Activated naive CD4-positive, alpha-beta T cell treated with anti-CD3 and anti-CD28 coated beads, Interleukin-2, amount 50 U/mL, for 24 hours (primary cell): ENCODE data around the gene PTPRS.
"Not testable (repeated sequence)": the region's sequence is repeated elsewhere in the genome, so short reads cannot be mapped to it uniquely, and the experiment has no call there.

ENCODE experiments used
- H3K27ac Mint-ChIP-seq: one replicate; pipeline ENCODE4 v1.8.0; 2021; ENCODE audit warnings: mild to moderate bottlenecking, mixed read lengths
- H3K27me3 Mint-ChIP-seq: one replicate; pipeline ENCODE4 v1.8.0; 2021; ENCODE audit warnings: mixed read lengths
- H3K36me3 Mint-ChIP-seq: one replicate; pipeline ENCODE4 v1.8.0; 2021; ENCODE audit warnings: mixed read lengths
- H3K4me1 Mint-ChIP-seq: one replicate; pipeline ENCODE4 v1.8.0; 2021; ENCODE audit warnings: mixed read lengths
- H3K4me3 Mint-ChIP-seq: one replicate; pipeline ENCODE4 v1.8.0; 2021; ENCODE audit warnings: mild to moderate bottlenecking, mixed read lengths
- H3K9me3 Mint-ChIP-seq: one replicate; pipeline ENCODE4 v1.8.0; 2021; ENCODE audit warnings: mixed read lengths

The PTPRS gene

DNA sequence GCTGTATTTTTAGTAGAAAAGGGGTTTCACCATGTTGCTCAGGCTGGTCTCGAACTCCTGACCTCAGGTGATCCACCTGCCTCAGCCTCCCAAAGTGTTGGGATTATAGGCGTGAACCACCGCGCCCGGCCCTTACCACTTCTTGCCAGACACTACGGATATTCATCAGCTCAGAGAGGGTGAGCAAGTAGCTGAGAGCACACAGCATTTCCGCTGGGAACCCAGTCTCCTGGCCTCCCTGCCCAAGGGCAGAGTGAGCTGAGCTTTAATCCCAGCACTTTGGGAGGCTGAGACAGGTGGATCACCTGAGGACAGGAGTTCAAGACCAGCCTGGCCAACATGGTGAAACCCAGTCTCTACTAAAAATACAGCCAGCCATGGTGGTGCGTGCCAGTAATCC is 12.2 kb downstream of the PTPRS start:
- H3K4me1 Mint-ChIP-seq, H3K9me3 Mint-ChIP-seq, H3K4me3 Mint-ChIP-seq, H3K36me3 Mint-ChIP-seq, H3K27ac Mint-ChIP-seq: not testable (repeated sequence)
- peaks cover 11% of the 10 kb centered on the region for H3K27me3 Mint-ChIP-seq

DNA sequence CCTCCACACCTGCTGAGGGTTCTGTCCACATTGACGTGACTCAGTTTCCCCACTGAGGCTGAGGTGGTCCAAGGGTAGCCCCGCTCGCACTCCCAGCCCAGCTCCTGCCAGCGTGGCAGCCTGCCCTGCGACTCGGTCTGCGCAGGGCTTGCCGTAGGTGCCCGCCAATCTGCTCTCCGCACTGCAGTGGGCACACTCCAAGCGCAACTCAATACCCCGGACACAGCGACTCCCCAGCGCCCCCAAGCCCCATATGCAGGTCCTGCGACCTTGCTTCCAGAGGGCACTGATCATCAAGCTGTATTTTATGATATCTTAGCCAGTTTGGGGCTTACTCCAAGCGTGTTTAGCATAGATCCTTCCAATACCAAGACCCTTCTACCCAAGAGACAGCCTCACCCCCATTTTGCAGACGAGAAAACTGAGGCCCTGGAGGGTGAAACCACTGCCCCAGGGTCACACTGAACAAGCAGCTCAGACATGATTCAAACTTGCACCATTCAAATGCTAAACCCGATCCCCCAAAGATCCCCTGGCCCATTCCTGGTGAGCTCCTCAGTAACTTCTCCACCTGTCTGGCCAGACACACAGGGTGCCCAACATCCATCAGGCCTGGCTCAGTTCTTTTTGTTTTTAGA is 13.5 kb downstream of the PTPRS start:
- H3K27me3 Mint-ChIP-seq: peaks cover 17% of the 10 kb centered on the region
- H3K9me3 Mint-ChIP-seq: no peaks in the 10 kb centered on the region
- H3K36me3 Mint-ChIP-seq: no peaks in the 10 kb centered on the region
- H3K27ac Mint-ChIP-seq: no peak overlapping the region
- no peaks in the 10 kb centered on the region for H3K4me1 Mint-ChIP-seq
- no peak overlapping the region for H3K4me3 Mint-ChIP-seq

DNA sequence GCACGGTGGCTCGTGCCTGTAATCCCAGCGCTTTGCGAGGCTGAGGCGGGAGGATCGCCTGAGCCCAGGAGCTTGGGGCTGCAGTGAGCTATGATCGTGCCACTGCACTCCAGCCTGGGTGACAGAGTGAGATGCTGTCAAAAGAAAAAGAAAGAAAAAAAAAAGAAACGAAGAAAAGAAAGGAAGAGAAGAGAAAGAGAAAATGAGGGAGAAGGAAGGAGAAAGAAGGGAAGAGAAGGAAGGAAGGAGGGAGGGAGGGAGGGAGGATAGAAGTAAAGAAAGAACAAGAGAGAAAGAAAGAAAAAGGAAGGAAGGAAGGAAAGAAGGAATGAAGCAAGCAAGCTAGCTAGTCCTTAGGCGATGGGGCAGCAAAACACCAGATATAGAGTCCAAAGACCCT is 14.1 kb downstream of the PTPRS start:
- Mint-ChIP-seq H3K9me3 (no peaks in the 10 kb centered on the region), H3K36me3 (no peaks in the 10 kb centered on the region), H3K27me3 (peaks cover 19% of the 10 kb centered on the region), H3K4me1 (peaks cover under 1% of the 10 kb centered on the region), H3K4me3 (no peak overlapping the region), H3K27ac (no peak overlapping the region)

DNA sequence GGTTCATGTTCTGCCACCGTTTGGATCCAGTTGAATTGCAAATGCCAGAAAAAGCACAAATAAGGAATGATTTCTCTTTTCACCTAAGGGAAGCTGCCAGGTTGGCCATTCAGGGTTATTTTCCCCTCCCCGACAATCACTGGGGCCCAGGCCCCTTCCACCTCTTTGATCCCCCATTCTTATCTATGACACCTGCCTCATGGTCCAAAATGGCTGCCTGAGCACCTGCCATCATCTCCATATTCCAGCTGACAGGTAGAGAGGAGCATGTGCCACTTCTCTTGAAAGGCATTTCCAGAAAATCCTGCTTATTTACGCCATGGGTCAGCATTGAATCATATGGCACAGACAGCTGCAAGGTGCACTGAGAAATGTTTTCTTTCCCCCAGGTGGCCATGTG is 15.7 kb downstream of the PTPRS start:
- H3K27me3 Mint-ChIP-seq: peaks cover 22% of the 10 kb centered on the region
- no peak overlapping the region for H3K27ac Mint-ChIP-seq
- H3K36me3 Mint-ChIP-seq: no peaks in the 10 kb centered on the region
- H3K4me1 Mint-ChIP-seq: peaks cover 4% of the 10 kb centered on the region
- H3K9me3 Mint-ChIP-seq: no peaks in the 10 kb centered on the region
- H3K4me3 Mint-ChIP-seq: no peak overlapping the region

DNA sequence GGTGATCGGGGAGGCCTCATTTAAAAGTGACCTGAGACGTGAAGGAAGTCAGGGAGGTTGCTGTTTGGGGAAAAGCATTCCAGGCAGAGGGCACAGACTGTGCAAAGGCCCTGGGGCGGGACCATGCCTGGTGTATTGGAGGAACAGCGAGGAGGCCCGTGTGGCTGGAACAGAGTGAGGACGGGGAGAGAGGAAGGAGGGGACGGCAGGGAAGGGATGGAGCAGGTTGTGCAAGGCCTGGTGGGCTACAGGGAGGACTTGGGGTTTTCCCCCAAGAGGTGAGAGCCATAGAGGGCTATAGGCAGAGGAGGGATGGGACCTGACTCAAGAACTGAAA is 17.2 kb downstream of the PTPRS start:
- H3K4me3 Mint-ChIP-seq: no peak overlapping the region

DNA sequence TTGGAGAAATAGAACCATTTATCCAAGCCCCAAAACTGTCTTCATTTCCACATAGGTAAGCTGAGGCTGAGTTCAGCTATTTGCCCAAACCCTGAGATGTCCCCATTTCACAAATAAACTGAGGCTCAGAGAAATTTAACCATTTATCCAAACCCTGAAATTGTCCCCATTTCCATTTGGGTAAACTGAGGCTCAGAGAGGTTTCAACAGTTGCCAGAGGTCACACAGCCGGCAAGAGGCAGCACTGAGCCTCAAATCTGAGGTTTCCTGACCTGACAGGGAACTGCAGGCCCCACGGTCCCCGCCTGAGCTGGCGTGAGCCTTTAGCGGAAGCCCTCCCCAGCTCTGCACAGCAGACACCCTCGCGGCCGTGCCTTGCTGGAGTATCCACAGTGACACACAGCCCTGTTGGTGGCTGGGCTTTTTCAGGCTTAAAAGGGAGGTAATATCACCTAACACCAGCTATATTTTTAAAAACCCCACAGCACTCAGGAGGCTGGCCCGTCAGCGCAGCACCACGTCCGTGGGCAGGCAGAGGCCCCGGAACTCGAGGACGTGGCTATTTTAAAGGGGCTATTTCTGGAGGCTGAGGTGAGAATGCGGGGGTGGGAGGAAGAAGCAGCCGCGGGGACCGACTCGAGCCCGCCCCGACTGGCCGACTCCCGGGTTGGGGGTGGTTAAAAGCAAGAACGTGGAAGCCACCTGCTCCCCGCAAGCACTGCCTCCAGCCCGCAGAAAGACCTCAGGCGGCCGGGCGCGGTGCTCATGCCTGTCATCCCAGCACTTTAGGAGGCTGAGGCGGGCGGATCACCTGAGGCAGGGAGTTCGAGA is 18.5 kb downstream of the PTPRS start:
- Mint-ChIP-seq H3K4me3 (peak overlapping the region; percentile 49), H3K9me3 (no peaks in the 10 kb centered on the region), H3K36me3 (no peaks in the 10 kb centered on the region), H3K27me3 (peaks cover 16% of the 10 kb centered on the region), H3K4me1 (peaks cover 4% of the 10 kb centered on the region), H3K27ac (no peak overlapping the region)

More for the DNA sequence above, 17.2 kb downstream of the PTPRS start:
- Mint-ChIP-seq H3K9me3 (no peaks in the 10 kb centered on the region), H3K4me1 (peaks cover 4% of the 10 kb centered on the region), H3K27ac (peak overlapping the region; percentile 67), H3K27me3 (peaks cover 18% of the 10 kb centered on the region), H3K36me3 (no peaks in the 10 kb centered on the region)

DNA sequence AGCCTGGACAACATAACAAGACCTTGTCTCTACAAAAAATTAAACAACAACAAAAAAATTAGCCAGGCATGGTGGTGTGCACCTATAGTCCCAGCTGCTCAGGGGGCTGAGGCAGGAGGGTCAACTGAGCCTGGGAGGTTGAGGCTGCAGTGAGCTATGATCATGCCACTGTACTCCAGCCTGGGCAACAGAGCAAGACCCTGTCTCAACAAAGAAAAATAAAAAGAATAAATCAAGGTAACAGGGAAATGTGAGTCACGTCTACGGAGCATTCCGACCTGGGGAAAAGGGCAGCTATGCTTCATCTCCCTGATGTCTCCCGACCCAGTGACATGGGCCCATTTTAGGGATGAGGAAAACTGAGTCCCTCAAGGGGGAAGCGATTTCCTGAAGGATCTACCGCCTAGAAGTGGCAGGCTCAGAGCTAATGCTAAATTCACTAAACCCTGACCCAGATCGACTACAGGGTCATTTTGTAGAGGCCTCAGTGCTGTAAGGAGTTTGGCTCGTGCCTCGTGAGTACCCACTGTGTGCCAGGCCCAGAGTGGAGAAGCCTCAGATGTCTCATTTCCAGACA is 19.5 kb downstream of the PTPRS start:
- Mint-ChIP-seq H3K27me3 (peaks cover 16% of the 10 kb centered on the region), H3K9me3 (no peaks in the 10 kb centered on the region), H3K4me3 (no peak overlapping the region), H3K36me3 (no peaks in the 10 kb centered on the region), H3K4me1 (peaks cover 4% of the 10 kb centered on the region), H3K27ac (peak overlapping the region; percentile 12)

DNA sequence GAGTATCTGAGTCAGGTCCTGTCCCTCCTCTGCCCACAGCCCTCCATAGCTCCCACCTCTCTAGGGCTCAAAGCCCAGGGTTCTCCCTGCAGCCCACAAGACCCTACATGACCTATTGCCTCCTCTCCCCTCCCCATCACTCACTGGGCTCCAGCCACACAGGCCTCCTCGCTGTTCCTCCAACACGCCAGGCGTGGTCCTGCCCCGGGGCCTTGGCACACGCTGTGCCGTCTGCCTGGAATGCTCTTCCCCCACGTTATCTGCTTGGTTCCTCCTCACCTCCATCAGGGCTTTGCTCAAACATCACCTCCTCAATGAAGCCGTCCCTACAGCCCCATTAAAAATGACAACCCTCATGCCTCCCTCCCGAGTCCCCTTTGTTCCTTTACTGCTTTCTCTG is 21.1 kb downstream of the PTPRS start:
- H3K36me3 Mint-ChIP-seq: no peaks in the 10 kb centered on the region
- no peak overlapping the region for H3K27ac Mint-ChIP-seq
- H3K4me3 Mint-ChIP-seq: no peak overlapping the region
- peaks cover 14% of the 10 kb centered on the region for H3K27me3 Mint-ChIP-seq
- no peaks in the 10 kb centered on the region for H3K9me3 Mint-ChIP-seq
- H3K4me1 Mint-ChIP-seq: peaks cover 4% of the 10 kb centered on the region

DNA sequence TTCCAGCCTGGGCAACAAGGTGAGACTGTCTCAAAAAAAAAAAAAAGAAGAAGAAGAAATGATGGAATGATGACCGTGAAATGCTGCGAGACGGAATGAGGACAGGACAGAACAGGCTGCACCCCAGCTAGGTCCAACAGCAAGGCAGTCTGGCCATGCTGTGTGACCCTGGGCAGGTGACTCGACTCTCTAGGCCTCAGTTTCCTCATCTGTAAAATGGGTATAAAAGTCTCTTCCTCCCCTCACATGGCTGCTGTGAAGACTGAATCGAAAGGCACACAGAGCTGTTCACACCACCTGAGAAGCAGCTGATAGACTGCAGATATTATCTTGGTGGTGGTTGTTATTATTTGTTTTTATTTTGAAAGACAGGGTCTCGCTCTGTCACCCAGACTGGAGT is 22.3 kb downstream of the PTPRS start:
- no peak overlapping the region for H3K27ac Mint-ChIP-seq
- no peaks in the 10 kb centered on the region for H3K36me3 Mint-ChIP-seq
- no peaks in the 10 kb centered on the region for H3K9me3 Mint-ChIP-seq
- peaks cover 9% of the 10 kb centered on the region for H3K27me3 Mint-ChIP-seq
- H3K4me3 Mint-ChIP-seq: no peak overlapping the region
- peaks cover 4% of the 10 kb centered on the region for H3K4me1 Mint-ChIP-seq

DNA sequence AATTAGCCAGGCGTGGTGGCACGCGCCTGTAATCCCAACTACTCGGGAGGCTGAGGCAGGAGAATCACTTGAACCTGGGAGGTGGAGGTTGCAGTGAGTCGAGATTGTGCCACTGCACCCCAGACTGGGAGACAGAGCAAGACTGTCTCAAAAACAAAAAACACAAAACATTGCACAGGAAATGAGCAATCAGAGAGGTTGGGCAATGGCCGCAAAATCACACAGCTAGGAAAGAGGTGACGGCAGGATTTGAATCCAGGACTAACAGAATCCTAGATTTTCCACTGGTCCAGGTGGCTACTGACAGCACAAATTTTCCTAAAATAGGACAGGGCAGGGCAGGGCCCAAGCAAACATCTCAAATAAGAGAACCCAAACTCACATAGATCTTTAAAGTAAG is 23.3 kb downstream of the PTPRS start:
- H3K27me3 Mint-ChIP-seq: peaks cover 6% of the 10 kb centered on the region
- H3K4me3 Mint-ChIP-seq: no peak overlapping the region
- no peak overlapping the region for H3K27ac Mint-ChIP-seq
- H3K36me3 Mint-ChIP-seq: no peaks in the 10 kb centered on the region
- H3K4me1 Mint-ChIP-seq: peaks cover 4% of the 10 kb centered on the region
- no peaks in the 10 kb centered on the region for H3K9me3 Mint-ChIP-seq

DNA sequence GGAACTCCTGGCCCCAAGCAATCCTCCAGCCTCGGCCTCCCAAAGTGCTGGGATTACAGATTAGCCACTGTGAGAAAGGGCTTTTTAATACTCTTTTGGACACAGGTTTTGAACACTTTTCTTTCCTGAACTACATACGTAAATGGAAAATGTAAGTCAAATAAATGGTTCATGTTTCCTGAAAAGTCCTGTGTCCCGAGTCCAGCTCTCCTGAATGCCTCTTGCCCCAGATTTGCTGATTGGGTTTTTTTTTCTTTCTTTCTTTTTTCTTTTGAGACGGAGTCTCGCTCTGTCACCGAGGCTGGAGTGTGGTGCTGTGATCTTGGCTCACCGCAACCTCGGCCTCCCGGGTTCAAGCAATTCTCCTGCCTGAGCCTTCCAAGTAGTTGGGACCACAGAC is 24.5 kb downstream of the PTPRS start:
- Mint-ChIP-seq H3K4me3 (no peak overlapping the region), H3K9me3 (no peaks in the 10 kb centered on the region), H3K27me3 (peaks cover 1% of the 10 kb centered on the region), H3K36me3 (no peaks in the 10 kb centered on the region), H3K27ac (no peak overlapping the region), H3K4me1 (no peaks in the 10 kb centered on the region)

DNA sequence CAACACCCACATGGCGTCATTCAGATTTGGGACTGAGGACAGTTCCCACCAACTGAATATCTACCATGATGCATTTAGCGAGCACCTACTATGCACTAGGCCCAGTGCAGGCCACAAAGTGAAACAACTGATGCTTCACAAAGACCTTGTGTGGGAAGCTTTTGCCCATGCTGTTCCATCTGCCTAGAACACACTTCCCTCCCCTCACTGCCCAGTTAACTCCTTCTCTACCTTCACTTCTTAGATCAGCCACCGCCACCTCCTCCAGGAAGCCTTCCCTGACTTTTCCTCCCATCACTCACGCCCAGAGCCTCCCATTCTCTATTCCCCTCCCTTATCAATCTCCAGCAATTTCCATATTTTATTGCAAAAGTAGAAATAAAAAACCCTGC is 25.7 kb downstream of the PTPRS start:
- peaks cover 1% of the 10 kb centered on the region for H3K27me3 Mint-ChIP-seq
- H3K36me3 Mint-ChIP-seq: no peaks in the 10 kb centered on the region
- H3K4me3 Mint-ChIP-seq: no peak overlapping the region
- no peaks in the 10 kb centered on the region for H3K4me1 Mint-ChIP-seq
- H3K27ac Mint-ChIP-seq: no peak overlapping the region
- no peaks in the 10 kb centered on the region for H3K9me3 Mint-ChIP-seq

DNA sequence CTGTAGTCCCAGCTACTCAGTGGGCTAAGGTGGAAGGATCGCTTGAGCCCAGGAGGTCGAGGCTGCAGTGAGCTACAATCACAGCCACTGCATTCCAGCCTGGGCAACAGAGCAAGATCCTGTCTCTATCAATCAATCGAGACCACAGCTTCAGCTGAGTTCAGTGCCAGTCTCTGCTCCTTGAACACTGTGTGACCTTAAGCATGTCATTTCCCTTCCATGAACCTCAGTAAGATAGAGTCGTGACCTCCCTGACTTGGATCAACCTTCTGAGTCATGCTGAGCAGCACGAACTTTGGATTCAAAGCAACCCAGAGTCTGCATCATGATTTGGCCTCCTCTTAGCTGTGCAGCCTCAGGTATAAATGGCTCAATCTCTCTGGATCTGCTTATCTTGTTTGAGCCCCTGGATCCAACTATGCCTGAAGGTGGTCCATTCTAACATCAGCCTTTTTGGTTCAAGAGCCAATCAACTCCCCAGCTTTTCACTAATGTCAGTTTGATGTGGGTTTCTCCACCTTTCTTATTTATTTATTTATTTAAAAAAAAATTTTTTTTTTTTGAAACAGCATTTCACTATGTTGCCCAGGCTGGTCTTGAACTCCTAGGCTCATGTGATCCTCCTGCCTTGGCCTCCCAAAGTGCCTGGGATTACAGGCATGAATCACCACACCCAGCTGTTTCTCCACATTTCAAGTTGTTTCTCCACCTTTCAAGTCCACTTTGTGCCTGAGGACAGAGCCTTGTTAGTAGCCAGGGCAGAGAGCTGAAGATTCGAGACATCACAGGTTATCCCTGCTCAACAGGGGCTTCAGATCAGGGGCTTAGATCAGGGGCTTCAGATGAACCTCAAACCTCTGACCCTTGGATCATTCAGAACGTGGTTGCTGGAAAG is 26.4 kb downstream of the PTPRS start:
- no peaks in the 10 kb centered on the region for H3K9me3 Mint-ChIP-seq
- H3K27ac Mint-ChIP-seq: no peak overlapping the region
- peaks cover 1% of the 10 kb centered on the region for H3K27me3 Mint-ChIP-seq

DNA sequence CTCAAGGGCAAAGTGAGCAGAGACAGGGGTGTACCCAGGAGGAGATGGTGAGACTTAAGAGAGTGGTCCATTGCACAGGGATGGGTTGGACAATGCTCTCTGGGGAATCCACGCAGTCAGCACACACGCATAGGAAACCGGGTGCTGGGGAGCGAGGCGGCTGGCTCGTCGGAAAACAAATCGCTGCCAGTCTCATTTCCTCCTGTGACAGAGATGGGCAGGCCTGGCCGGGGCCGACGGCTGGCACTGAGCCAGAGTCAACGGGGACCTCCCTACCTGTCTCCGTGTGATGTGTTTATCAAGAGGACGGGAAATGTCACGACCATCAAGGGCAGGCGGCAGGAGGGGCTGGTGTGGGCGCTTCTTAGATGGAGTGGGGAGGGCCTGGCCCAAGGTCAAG is 27.3 kb downstream of the PTPRS start:
- H3K27ac Mint-ChIP-seq: no peak overlapping the region
- H3K4me3 Mint-ChIP-seq: no peak overlapping the region

More for the DNA sequence above, 26.4 kb downstream of the PTPRS start:
- no peak overlapping the region for H3K4me3 Mint-ChIP-seq
- no peaks in the 10 kb centered on the region for H3K36me3 Mint-ChIP-seq
- no peaks in the 10 kb centered on the region for H3K4me1 Mint-ChIP-seq

DNA sequence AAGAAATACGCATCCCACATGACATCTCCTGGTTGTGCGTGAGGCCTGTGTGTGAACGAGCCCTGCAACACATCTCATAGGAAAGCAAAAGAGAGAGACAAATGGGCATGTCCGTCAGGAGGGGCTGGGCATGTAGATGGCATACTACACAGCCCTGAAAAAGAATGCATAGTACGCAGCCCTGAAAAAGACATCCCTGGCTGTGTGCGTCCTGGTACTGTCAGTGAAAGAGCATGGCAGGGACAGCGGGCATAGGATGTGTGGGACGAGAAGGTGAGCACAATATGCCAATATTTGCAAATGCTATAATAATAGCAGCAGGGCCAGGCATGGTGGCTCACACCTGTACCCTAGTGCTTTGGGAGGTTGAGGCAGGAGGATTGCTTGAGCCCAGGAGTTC is 28.6 kb downstream of the PTPRS start:
- Mint-ChIP-seq H3K36me3 (no peaks in the 10 kb centered on the region), H3K27ac (no peak overlapping the region), H3K4me1 (no peaks in the 10 kb centered on the region), H3K4me3 (no peak overlapping the region), H3K9me3 (no peaks in the 10 kb centered on the region), H3K27me3 (peaks cover 1% of the 10 kb centered on the region)

More for the DNA sequence above, 27.3 kb downstream of the PTPRS start:
- Mint-ChIP-seq H3K36me3 (no peaks in the 10 kb centered on the region), H3K27me3 (peaks cover 1% of the 10 kb centered on the region), H3K4me1 (no peaks in the 10 kb centered on the region), H3K9me3 (no peaks in the 10 kb centered on the region)
